ENCODE measurements around the gene SEMA6B.

DNA sequence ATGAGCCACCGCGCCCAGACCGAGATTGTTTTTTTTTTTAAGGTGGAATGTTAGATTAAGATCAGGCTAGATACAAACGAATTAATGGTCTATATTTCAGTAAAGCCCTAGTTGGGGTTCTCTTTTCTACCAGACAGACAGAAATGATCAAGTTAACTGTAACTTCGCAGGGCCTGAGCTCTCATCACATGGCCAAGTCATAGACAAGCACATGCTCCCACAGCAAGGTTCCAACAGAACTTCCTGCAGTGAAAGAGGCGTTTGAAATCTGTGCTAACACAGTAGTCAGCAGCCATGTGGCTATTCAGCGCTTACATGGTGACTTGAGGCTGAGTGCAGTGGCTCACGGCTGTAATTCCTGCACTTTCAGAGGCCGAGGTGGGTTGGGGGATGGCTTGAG is 34.7 kb upstream of the SEMA6B start:
- TF ChIP-seq, protein P1, sequence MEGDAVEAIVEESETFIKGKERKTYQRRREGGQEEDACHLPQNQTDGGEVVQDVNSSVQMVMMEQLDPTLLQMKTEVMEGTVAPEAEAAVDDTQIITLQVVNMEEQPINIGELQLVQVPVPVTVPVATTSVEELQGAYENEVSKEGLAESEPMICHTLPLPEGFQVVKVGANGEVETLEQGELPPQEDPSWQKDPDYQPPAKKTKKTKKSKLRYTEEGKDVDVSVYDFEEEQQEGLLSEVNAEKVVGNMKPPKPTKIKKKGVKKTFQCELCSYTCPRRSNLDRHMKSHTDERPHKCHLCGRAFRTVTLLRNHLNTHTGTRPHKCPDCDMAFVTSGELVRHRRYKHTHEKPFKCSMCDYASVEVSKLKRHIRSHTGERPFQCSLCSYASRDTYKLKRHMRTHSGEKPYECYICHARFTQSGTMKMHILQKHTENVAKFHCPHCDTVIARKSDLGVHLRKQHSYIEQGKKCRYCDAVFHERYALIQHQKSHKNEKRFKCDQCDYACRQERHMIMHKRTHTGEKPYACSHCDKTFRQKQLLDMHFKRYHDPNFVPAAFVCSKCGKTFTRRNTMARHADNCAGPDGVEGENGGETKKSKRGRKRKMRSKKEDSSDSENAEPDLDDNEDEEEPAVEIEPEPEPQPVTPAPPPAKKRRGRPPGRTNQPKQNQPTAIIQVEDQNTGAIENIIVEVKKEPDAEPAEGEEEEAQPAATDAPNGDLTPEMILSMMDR (IDR thresholded peaks at IDR 0.05; ENCODE audit: insufficient read depth, low read length, poor library complexity, severe bottlenecking), result no peak
- no peak for TF ChIP-seq EZH2phosphoT487 (conservative IDR thresholded peaks at IDR 0.05; ENCODE audit: low read length)
